Hepatocyte (in vitro differentiated cells): ENCODE data around the gene RADX.

Experiments
- CTCF ChIP-seq: fragments of 200-600 bp; sonication (generic); IDR thresholded peaks from 2 replicates; pipeline ENCODE4 v1.5.1; 2016; ENCODE audit warnings: antibody characterized with exemption, mild to moderate bottlenecking; ENCODE audit not compliant: poor library complexity
- EZH2phosphoT487 ChIP-seq: fragments of 200-600 bp; sonication (generic); IDR thresholded peaks from one replicate; pipeline ENCODE4 v1.6.1; 2018; ENCODE audit warnings: antibody characterized with exemption, mild to moderate bottlenecking, low read depth, moderate library complexity; ENCODE audit not compliant: unreplicated experiment, severe bottlenecking

GRCh38 chrX:106728337-106728736, 116.6 kb downstream of the RADX start:
- TF ChIP-seq CTCF = no peak
- no peak for TF ChIP-seq EZH2phosphoT487
